AG10803 (cell line): Measurements from ENCODE around the gene SIN3B.

Experiments used
- DNase-seq: peaks from one replicate; pipeline ENCODE4 v3.0.0; 2010; ENCODE audit warnings: low read depth
- H3K4me3 ChIP-seq: 2 replicates; pipeline ENCODE4 v1.5.1; 2011; ENCODE audit warnings: mild to moderate bottlenecking, low read length, control low read depth
- TF ChIP-seq, protein P1 (sequence below): conservative IDR thresholded peaks from 2 replicates; pipeline ENCODE4 v1.5.1; 2011; ENCODE audit warnings: mild to moderate bottlenecking, low read length, control low read depth, inconsistent platforms

Gene SIN3B

DNA sequence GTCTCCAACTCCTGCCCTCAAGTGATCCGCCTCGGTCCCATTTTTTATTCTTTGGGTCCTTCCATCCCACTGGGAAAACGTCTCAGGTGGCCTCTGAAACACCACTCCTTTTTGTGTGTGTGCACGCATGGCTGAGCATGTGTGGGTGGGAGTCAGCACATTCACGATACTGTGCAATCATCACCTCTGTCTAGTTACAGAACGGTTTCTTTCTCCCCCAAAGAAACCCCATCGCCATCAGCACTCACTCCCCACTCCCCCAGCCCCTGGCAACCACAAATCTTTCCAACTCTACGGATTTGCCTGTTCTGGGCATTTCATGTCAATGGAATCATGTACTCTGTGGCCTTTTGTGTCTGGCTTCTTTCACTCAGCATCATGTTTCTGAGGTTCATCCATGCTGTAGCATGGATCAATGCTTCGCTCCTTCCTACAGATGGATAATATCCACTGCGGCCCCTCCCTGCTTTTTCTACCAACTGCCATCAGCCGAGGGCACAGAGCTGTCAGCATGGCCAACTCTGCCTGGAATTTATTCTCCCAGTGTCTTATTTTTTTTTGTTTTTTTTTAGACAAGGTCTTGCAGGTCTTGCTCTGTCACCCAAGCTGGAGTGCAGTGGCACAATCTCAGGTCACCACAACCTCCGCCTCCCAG lies 69.3 kb downstream of the SIN3B start:
- TF ChIP-seq, protein P1, sequence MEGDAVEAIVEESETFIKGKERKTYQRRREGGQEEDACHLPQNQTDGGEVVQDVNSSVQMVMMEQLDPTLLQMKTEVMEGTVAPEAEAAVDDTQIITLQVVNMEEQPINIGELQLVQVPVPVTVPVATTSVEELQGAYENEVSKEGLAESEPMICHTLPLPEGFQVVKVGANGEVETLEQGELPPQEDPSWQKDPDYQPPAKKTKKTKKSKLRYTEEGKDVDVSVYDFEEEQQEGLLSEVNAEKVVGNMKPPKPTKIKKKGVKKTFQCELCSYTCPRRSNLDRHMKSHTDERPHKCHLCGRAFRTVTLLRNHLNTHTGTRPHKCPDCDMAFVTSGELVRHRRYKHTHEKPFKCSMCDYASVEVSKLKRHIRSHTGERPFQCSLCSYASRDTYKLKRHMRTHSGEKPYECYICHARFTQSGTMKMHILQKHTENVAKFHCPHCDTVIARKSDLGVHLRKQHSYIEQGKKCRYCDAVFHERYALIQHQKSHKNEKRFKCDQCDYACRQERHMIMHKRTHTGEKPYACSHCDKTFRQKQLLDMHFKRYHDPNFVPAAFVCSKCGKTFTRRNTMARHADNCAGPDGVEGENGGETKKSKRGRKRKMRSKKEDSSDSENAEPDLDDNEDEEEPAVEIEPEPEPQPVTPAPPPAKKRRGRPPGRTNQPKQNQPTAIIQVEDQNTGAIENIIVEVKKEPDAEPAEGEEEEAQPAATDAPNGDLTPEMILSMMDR: no peak
- H3K4me3 ChIP-seq: no peak overlapping the region
- no peak for DNase-seq

DNA sequence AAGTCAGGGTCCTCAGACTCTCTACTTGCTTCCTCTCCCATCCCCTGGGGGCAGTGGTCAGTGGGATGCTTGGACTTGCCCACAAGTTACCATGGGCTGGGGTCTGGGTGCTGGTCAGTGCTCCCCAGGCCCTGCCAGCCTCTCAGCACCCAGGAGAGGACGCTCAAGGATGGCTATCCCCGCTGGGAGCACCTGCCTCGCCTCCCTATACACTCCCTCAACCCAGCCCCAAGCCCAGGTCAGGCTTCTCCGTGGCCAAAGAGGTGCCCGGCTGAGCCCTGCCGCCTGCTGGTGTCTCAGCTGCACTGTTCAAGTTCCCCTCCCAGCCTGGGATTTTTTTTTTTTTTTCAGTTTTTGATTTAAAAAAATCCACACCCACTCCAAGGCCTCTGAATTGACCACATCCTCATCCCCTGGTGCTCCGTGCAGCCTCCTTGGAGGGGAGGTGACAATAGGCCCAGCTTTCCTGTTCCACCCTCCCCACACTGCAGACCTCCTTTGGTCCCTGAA lies 70.4 kb downstream of the SIN3B start:
- TF ChIP-seq, protein P1: peak; percentile 62
- DNase-seq: peak; percentile 25
- H3K4me3 ChIP-seq: no peak overlapping the region

DNA sequence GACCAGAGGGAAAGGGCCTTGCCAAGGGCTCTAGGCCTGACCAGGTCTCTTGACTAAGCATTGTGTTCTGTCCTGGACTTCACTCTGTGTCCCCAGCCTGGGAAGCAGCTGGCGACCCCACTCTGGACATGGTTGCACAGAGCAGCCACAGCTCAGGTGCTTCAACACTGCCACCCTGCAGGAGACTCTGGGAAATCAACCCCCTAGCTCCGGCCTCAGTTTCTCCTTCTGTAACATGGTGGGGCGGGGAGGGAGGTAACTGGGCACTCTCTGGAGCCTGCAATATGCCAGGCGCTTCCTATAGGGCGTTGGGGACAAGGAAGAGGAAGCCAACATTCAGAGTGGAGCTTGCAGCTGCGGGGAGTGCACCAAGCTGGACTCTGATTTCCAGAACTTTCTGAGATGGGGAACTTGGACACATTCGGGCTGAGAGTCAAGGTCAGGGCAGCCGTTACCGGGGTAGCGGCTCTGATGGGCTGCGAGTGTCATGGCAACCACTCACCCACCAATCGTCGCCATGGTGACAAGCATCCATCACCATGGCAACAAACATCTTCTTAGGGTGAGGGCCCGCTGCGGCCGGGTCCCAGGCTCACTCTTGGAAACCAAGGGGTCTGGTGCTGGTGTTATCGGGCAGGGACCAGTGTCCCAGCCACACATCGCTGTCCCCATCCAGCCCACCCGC lies 72.4 kb downstream of the SIN3B start:
- no peak overlapping the region for H3K4me3 ChIP-seq
- no peak for DNase-seq
- TF ChIP-seq, protein P1: no peak

DNA sequence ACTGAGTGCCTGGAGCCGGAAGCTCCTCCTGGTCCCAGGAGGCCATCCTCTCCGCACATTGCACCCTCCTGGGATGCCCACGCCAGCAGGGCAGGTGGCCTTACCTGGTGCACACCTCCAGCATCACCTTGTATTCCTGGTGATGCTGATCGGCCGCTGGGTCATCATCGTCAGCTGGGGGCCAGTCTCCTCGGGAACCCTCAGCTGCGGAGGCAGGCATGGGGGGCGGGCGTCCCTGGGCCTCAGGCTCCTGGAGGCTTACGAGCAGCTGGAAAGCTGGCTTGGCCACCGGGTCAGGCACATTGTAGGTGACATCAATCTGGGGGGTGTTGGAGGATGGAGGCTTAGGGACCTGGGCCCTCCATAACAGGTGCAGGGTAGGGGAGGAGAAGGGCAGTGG lies 73.3 kb downstream of the SIN3B start:
- no peak overlapping the region for H3K4me3 ChIP-seq
- no peak for DNase-seq
- TF ChIP-seq, protein P1: no peak

DNA sequence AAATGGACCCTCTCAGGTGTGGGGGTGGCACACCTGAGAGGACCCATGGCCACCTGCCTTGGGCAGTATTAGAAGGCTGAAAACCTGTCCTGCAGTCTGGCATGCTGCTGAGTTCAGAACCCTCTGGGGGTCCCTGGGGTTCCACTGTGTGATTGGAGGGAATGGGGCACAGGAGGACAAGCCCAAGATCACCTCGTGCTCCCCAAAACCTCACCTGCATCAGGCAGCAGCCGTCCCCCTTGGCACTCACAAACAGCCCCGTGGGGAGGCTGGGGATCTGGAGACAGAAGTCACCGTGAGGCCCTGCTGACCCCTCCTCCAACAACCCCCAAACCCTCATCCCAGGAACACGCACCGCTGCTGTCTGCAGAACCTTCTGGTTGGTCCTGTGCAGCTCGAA lies 74.1 kb downstream of the SIN3B start:
- TF ChIP-seq, protein P1: no peak
- DNase-seq: no peak
- no peak overlapping the region for H3K4me3 ChIP-seq

DNA sequence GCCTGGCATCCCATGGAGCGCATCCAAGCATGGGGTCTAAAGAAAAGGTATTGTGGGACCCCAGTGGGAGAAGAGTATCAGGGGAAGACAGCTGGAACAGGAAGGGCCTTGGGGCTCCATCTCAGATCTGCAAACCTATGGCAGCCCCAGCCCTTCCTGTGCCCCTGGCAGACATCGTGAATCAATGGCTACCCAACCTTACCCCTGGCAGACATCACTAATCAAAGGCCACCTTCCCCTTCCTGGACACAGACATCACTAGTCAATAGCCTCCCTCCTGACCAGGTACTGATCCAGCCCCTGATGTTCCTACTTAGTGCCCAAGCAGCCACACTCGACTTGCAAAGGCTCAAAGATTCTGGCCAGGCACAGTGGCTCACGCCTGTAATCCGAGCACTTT lies 75.4 kb downstream of the SIN3B start:
- DNase-seq: no peak
- TF ChIP-seq, protein P1: no peak
- H3K4me3 ChIP-seq: no peak overlapping the region

DNA sequence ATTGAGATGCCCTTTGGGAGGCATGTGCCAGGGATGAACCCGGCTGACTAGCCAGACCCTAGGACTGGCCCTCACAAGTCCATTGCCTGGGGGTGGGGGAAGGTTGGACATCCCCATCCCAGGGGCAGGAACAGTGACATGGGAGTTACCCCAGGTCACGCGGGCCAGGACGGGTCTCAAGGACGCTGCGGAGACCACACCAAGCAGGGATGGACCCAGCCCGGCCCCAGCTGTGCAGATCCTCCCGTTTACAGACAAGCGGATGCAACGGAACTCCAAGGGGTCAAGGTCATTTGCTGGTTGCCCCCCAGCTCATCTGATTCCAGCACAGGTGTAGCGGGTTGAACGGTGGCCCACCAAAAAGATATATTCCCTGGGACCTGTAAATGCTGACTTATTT lies 79.6 kb downstream of the SIN3B start:
- H3K4me3 ChIP-seq: no peak overlapping the region
- TF ChIP-seq, protein P1: no peak
- no peak for DNase-seq
